Cerebellar nuclear complex (tissue), 1 donor: ENCODE measurements around the gene MIF4GD.
"Not testable (repeated sequence)": the region's sequence is repeated elsewhere in the genome, so short reads cannot be mapped to it uniquely, and the experiment has no call there.

Experiments
- DNase-seq, 2 experiments: peaks; one replicate each; lab custom pipeline; 2025; lab: John Stamatoyannopoulos, UW

MIF4GD gene

GRCh38 chr17:75288359-75288758 is 17.3 kb upstream of the MIF4GD start:
- DNase-seq: no peak

DNA sequence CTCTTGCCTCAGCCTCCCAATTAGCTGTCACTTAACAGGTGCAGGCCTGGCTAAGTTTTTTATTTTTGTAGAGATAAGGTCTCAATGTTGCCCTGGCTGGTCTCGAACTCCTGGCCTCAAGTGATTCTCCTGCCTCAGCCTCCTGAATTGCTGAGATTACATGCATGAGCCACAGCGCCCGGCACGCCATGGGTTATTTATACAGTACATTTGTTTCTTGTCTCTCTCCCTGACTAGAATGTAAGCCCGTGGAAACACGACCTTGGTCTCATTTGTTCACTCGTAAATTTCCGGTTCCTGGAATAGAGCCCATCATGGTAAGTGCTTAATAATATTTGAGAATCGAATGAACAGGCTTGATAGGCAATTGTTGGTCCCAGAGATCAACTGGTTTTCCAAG is 16.2 kb upstream of the MIF4GD start:
- DNase-seq: no peak

GRCh38 chr17:75285123-75285522 is 14.1 kb upstream of the MIF4GD start:
- no peak for DNase-seq

DNA sequence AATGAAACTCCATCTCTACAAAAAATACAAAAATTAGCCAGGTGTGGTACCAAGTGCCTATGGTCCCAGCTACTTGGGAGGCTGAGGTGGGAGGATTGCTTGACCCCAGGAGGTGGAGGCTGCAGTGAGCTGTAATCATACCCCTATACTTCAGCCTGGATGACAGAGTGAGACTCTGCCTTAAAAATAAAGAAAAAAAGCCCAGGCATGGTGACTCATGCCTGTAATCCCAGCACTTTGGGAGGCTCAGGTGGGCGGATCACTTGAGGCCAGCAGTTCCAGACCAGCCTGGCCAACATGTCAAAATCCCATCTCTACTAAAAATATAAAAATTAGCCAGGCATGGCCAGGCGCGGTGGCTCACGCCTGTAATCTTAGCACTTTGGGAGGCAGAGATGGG is 9.2 kb upstream of the MIF4GD start:
- DNase-seq: not testable (repeated sequence)

DNA sequence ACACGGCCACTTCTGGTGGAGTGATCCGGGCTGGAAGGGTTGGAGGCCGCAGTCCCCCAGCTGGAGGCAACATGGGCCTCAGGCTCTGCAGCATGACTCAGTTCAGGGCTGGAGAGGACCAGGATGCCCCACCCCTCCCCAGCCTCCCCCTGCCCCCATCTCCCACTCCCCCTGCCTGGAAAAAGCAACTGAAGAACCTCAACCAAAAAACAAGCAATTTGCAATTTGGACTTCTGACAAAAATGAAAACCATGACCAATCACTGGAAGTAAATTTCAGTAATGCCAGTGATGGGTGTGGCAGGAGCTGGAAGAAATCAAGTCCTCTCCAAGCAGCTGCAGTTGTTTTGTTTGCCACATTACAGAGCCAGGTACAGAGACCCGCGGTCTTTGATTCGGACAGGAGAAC is 6.6 kb upstream of the MIF4GD start:
- no peak for DNase-seq

GRCh38 chr17:75273977-75274708 is 3.1 kb upstream of the MIF4GD start:
- no peak for DNase-seq

DNA sequence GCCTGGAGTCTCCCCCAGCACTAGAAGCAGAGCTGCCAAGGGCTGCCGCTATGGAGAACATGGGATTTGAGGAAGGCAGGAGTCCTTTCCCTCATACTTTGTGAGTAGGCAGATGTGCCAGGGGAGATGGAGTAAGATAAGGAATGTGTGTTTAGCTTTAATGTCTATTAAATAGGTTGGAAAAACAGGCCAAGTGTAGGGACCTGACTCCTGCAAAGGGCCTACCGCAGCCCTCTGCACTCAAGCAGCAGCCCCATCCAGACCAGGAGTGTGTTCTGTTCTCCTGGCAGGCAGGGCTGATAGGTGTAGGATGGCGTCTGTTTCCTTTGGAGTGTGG is 1.8 kb upstream of the MIF4GD start:
- DNase-seq: peak in 1 of 2 experiments; percentile 19

DNA sequence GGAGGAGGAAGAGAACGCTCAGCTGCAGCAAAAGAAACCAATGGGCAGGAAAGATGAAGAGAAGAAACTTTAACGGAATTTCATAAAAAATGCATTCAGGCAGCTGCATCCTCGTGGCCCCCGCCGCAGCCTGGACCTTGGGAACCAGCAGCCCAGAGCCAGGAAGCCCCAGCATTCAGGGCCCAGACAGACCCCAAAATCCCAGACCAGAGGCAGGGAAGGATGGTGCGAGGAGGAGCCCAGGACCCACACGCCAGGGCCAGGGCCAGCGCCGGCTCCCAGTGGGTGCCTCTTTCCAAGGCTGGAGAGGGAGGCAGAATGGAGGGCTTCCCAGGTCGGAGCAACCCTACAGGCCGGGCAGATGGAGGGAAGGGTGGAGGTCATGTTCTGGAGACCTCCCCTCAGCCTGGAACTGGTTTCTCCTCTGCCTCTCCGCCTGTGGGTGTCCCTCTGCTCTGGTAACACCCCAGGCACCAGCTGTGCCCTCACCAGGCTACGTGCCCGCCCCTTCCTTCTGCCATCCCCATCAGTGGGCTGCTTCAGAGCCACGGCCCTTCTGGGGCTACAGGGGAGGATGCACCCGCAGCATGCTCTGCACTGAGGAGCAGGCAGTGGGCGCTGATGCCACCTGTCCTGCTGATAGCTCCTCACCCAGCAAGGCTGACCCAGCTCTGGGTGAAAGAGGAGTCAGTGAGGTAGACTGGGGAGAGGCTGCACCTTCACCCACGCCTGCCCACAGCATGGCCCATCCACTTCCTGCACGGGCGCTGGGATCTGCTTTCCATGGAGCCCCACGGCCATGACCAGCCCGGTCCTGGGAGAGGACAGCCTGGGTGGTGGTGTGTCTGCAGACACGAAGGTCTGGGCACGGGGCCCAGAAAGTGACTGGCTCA is 1.2 kb upstream of the MIF4GD start:
- no peak for DNase-seq

DNA sequence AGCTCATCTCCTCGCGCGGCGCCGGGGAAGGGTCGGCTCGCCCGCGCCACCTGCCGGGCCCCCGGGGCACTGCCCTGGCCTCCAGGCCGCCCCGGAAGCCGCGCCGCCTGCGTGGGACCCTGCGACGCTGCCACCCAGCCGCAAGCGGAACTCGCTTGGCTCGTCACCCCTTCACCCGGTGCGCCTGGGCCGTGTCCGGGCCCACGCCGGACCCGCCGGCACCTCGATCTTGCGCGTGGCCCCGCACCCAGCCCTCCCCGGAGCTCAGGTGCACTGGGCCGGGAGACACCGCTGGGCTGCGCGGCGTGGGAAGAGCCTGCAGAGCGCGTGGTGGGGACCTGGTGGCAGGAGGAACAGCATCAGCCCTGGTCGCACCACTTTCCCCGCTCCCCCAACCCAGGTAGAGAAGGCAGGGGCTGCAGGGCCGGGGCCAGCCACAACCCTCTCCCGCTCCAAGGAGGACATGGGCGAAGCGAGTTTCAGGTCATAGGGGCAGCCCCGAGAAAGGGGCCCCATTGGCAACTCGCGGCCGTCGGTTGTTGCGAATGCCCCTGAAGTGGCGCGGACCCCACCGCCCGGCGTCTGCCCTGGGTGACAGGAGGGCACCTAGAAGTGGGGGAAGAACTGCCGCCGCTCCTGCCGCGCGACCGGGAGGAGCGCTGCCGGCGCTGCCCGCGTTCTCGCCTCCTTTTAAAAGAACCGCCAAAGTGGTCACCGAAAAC is 363 bp upstream of the MIF4GD start:
- DNase-seq: no peak

DNA sequence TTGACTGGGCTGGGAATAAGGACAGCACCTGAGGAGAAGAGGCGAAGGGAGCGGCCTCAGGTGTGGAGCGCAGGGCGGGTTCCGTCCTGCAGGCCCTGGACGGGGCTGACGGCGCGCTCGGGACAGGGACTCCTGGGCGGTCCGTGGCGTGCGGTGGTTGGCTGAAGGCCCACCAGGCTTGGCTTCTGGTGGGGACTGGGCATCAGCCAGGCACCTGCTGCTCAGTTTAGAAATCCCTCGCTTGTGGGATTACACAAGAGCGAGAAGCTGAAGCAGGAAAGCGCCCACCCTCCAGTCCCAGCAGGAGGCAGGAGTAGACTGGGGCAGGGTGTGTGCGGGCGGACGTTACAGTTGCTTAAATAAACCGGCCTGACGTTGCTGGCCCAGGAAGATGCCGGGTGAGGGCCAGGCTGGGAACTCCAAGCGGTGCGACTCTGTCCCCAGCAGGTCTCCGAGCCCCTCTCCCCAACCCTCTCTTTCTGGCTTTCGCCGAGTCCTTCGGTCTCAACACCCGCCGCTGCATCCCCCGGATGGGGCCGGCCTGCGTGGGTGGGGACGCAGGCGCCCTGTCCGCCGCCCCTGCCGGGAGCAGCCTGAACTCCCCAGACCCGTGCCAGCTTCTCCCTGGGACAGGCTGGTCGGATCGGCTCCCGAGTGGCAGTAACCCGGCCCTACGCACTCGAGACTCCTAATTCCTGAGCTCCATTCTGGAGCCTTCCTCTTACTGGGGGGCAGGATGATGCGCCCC is 639 bp downstream of the MIF4GD start:
- DNase-seq: no peak

DNA sequence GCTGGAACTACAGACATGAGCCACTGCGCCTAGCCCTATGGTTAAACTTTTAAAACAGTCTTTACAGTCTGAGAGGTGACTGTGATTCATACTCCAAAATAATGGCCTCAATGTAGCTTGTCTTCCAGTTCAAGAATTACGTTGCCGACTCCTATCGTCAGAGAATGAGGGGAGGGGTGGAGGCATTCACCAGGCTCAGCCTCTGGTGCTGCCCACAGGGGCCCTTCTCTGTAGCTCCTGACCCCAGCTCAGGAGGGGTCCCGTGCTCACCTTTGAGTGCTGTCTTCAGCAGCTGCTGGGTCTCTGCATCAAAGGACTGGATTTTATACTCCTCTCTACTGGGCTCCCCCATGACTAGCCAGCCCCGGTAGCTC is 1.2 kb downstream of the MIF4GD start:
- DNase-seq: no peak

- no peak for DNase-seq
Measured at GRCh38 chr17:75267411-75268232, 3.4 kb downstream of the MIF4GD start.

DNA sequence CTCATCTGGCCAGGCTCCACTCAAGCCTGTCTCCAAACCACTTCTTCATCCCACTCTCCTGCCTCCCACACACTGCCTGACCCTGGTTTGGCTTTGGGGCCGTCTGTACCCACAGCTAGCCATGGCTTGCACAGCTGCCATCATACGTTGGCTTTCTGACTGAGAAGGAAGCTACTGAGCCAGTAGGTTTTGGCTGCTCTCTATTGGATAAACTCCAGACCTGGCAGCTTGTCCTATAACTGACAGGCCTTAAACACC is 3.9 kb downstream of the MIF4GD start:
- no peak for DNase-seq

GRCh38 chr17:75266316-75267152 is 4.5 kb downstream of the MIF4GD start:
- DNase-seq: no peak

DNA sequence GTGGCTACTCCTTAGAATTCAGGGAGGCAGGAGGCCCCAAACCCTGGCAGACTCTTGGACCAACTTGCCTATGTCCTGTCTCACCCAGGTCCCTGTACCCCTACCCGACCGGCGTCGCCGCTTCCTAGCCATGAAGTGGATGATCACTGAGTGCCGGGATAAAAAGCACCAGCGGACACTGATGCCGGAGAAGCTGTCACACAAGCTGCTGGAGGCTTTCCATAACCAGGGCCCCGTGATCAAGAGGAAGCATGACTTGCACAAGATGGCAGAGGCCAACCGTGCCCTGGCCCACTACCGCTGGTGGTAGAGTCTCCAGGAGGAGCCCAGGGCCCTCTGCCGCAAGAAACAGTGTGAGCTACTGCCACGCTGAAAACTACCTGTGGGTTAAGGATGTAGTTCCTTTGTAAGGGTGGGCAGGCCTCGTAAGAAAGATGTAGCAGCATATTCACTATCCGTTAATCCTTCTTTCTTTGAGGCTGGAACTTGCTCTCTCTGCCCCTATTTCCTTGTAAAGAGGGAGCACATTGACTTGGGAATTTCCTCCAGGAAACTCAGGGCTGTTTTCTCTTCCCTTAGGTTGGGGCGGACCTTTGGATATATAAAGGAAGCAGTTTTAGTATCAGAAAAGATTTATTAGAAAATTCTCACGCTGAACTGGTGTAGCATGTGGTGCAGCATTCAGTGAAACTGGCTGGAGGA is 5.3 kb downstream of the MIF4GD start:
- DNase-seq: no peak

GRCh38 chr17:75263055-75263454 is 8.0 kb downstream of the MIF4GD start:
- DNase-seq: no peak

DNA sequence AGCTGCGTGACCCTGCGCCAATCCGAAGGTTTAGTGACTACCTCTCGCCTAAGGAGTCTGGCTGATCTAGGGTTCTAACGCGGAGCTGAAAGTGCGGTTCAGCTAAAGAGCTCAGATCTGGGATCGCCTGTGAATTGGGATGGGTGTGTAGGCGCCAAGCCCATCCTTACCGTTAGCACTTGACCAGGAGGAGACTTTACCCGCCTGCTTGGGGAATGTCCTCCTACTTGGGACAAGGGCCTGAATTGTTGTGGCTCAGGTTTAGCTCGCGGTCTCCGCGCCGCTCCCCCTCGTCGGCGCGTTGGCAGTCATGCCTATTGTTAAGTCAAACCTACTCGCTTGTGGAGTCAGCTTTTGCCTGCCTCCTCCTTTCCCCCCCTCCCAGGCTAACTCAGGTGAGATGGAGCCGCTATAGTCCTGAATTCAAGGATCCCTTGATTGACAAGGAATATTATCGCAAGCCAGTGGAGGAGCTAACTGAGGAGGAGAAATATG is 8.9 kb downstream of the MIF4GD start:
- no peak for DNase-seq

- peak; percentile 65 to 94 for DNase-seq
Measured at GRCh38 chr17:75261336-75262111, 9.5 kb downstream of the MIF4GD start, which contains the start of the genes GGA3 and MRPS7. Gene GGA3, minus strand, starts transcription at chr17:75261606. Its CDS starts 19 bp downstream, at chr17:75261587. Gene MRPS7, plus strand, starts transcription at chr17:75261879. Its CDS starts 22 bp downstream, at chr17:75261901.
